Measurements from ENCODE around the gene ASB10.

ASB10 gene

GRCh38 chr7:151231080-151231479, 44.0 kb upstream of the ASB10 start:
- no peak for TF ChIP-seq CTCF (IDR thresholded peaks at IDR 0.05)
- TF ChIP-seq ZFX (IDR thresholded peaks at IDR 0.05; ENCODE audit: borderline replicate concordance) = no peak
- H3K27ac ChIP-seq = no peak overlapping the region

- no peak for TF ChIP-seq ZFX (IDR thresholded peaks at IDR 0.05; ENCODE audit: borderline replicate concordance)
- no peak overlapping the region for H3K27ac ChIP-seq
These were observed 42.2 kb upstream of the ASB10 start for GRCh38 chr7:151229249-151229648.

DNA sequence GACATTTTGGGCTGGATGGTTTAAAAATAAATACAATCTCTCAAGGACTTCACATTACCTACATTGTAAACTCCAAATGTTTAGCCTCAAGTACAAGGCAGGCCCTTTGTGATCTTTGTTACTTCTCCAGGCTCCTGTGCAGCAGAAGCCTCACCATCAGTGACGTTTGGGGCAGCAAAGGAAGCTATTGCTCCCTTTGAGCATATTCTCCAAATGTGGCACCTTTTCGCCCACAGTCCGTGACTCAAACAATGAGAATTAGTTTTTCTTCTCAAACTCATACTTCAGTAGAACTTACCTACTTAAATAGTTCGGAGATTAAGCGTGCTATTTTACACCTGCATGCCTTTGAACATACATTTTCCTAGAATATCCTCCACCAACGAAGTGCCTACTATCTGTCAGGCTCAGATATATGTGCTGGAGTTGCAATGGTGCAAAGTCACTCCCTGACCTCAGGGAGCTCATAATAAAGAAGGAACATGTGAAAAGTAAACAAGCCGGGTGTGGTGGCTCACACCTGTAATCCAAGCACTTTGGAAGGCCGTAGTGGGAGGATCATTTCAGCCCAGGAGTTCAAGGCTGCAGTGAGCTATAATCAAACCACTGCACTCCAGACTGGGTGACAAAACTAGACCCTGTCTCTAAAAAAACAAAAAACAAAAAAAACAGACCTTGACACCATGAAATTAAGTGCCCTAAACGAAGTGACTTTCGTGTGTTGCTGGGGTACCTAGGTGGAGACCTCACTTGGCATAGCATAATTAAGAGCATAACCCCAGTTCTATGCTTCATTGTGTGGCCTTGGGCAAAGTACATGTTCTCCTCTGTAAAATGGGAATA, 41.2 kb upstream of the ASB10 start:
- H3K27ac ChIP-seq = peak overlapping the region; percentile 89
- no peak for TF ChIP-seq ZFX (IDR thresholded peaks at IDR 0.05; ENCODE audit: borderline replicate concordance)
- no peak for TF ChIP-seq CTCF (IDR thresholded peaks at IDR 0.05)

DNA sequence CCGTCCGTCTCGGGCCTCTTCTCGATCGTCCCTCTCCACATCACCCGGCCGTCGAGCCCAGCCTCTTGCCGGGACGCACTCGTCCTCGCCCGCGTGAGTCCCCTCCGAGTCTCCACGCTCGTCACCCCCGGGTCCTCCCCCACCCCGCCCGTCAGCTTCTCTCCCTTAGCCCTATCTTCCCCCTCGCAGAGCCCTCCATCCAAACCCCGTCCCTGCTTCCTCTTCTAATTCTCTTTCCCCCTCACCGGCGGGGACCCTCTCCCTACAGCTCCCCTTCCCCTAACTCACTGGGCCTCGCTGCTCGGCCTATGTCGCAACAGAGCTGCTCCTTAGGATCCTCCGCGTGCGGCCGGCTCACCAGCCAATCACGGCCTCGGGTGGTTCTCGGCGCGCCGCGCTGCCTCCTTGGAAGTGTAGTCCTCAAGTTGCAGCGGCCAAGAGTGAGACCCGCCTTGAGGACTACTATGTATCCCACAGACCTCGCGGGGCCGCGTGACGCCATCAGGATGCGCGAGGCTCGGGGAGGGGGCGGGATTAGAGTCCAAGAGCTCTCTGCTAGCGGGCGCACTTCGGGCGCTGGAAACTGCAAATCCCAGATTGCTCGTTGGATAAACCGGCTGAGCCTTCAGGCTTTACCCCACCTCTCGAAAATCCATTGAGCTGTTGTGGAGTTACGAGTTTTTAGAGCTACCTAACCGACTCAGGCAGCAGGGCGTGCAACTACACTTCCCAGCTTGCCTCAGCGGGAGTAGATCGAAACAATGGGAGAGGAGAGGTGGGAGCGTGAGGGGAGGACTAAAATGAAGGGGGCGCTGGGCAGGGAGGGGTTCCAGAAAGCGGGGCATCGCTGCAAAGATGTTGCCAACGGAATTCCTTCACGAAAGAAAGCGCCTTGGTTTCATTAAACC, 40.1 kb upstream of the ASB10 start, which contains the start of gene ABCF2:
Gene ABCF2, minus strand, starts transcription at position 331 of the 908 bp plus-strand sequence. CDS start 747 bp downstream, outside the sequence.
- peak; percentile 28; the same call in 1 of the 2 replicates for TF ChIP-seq CTCF (IDR thresholded peaks at IDR 0.05)
- no peak for TF ChIP-seq ZFX (IDR thresholded peaks at IDR 0.05; ENCODE audit: borderline replicate concordance)
- peak within 1 kb of the TSS; percentile 89 for H3K27ac ChIP-seq

DNA sequence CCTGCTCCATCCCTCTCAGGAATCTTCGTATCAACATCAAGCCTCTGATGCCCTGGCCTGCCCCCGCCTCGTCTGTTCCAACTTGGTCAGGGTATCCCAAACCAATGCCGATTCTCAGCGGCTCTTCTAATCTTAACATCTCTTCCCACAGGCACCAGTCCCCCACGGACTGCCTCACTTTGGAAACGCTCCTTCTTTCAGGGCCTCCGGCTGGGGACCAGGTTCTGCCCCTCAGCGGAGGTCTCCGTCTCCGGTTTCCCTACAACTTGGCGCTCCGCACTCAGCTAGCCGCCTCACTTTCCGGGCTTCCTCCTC, 39.5 kb upstream of the ASB10 start:
- TF ChIP-seq ZFX (IDR thresholded peaks at IDR 0.05; ENCODE audit: borderline replicate concordance) (no peak), CTCF (IDR thresholded peaks at IDR 0.05) (no peak)
- peak overlapping the region; percentile 89 for H3K27ac ChIP-seq

- TF ChIP-seq CTCF (IDR thresholded peaks at IDR 0.05) = no peak
- no peak for TF ChIP-seq ZFX (IDR thresholded peaks at IDR 0.05; ENCODE audit: borderline replicate concordance)
- H3K27ac ChIP-seq = peak overlapping the region; percentile 89; the same call in 1 of the 2 replicates
These were observed 39.0 kb upstream of the ASB10 start for GRCh38 chr7:151225948-151226510.

- no peak overlapping the region for H3K27ac ChIP-seq
- no peak for TF ChIP-seq CTCF (IDR thresholded peaks at IDR 0.05)
These were observed 36.7 kb upstream of the ASB10 start for GRCh38 chr7:151223728-151224127.

Data from 22Rv1 (cell line).